ENCODE measurements around the gene ALOXE3.

ALOXE3 gene

DNA sequence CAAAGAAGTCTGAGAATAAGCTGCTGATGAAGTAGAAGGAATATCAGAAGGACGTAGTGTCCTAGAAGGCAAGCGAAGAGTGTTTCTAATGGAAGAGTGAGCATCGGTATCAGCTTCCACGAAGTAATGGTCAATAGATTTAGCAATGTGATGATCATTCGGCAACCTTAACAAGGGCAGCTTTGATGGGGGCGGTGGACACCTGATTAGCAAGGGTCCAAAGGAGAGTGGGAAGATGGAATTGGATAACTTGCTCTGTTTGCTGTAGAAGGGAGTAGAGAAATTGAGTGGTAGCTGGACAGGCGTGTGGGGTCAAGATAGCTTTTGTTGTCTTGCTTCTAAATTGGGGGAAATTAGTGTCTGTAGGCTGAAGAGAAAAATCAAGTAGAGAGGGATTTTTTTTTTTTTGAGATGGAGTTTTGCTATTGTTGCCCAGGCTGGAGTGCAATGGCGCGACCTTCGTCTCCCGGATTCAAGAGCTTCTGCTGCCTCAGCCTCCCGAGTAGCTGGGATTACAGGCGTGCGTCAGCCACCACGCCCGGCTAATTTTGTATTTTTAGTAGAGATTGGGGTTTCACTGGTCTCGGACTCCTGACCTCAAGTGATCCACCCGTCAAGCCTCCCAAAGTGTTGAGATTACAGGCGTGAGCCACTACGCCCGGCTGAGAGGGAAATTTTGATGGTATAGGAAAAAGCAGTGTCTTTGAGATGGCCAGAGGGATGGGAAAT is 19.5 kb upstream of the ALOXE3 start:
- H3K9me3 ChIP-seq (ENCODE audit: control insufficient read depth, insufficient read depth, low read length): no peaks in the 10 kb centered on the region
- H3K27me3 ChIP-seq (ENCODE audit: control insufficient read depth, insufficient read depth, low read length): peaks cover 16% of the 10 kb centered on the region
- peak overlapping the region; percentile 97 for H3K4me3 ChIP-seq (ENCODE audit: low read depth, low read length)
- H3K36me3 ChIP-seq (ENCODE audit: control insufficient read depth, insufficient read depth, low read length): peaks cover 22% of the 10 kb centered on the region
- H3K4me1 ChIP-seq (ENCODE audit: control insufficient read depth, insufficient read depth, low read length): peaks cover 6% of the 10 kb centered on the region
- H3K9ac ChIP-seq (ENCODE audit: low read depth, low read length): peak overlapping the region; percentile 66

DNA sequence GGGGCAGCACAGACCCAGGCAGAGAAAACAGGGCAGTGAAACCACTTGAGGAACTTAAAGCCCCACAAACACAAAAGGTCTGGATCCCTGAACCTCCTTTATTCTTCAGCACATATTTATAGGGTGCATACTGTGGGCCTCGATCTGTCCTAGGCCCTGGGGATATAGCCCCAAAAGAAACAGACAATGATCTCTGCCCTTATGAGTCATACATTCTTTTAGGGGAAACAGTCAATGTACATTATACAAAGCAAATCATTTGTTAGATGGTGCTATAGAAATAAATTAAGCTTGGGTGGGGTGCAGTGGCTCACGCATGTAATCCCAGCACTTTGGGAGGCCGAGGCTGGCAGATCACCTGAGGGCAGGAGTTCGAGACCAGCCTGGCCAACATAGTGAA is 15.6 kb upstream of the ALOXE3 start:
- Histone ChIP-seq H3K4me3 (ENCODE audit: low read depth, low read length) (peak overlapping the region; percentile 27), H3K9ac (ENCODE audit: low read depth, low read length) (no peak overlapping the region), H3K4me1 (ENCODE audit: control insufficient read depth, insufficient read depth, low read length) (peaks cover 6% of the 10 kb centered on the region), H3K9me3 (ENCODE audit: control insufficient read depth, insufficient read depth, low read length) (no peaks in the 10 kb centered on the region), H3K27me3 (ENCODE audit: control insufficient read depth, insufficient read depth, low read length) (peaks cover 27% of the 10 kb centered on the region), H3K36me3 (ENCODE audit: control insufficient read depth, insufficient read depth, low read length) (no peaks in the 10 kb centered on the region)

DNA sequence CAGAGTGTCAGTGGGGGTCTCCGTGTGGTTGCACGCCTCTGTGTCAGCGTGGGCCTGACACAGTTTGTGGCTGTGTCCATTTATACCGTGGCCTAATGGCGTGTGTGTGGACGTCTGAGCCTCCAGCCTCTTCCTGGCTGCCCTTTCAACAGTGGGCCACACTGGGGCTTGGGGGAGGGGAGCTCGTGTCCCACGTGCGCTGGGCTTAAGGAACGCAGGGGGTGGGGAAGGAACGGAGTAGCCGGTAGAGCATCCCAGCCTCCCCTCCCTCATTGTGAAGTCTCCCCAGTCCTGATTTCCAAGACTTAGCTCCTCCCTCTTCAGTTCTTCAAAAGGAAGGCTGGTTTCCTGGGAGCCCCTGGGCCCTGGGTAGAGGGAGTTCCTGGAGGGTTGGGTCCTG is 15.1 kb upstream of the ALOXE3 start:
- Histone ChIP-seq H3K4me1 (ENCODE audit: control insufficient read depth, insufficient read depth, low read length) (peaks cover 6% of the 10 kb centered on the region), H3K4me3 (ENCODE audit: low read depth, low read length) (peak overlapping the region; percentile 27), H3K36me3 (ENCODE audit: control insufficient read depth, insufficient read depth, low read length) (no peaks in the 10 kb centered on the region), H3K9ac (ENCODE audit: low read depth, low read length) (no peak overlapping the region), H3K9me3 (ENCODE audit: control insufficient read depth, insufficient read depth, low read length) (no peaks in the 10 kb centered on the region), H3K27me3 (ENCODE audit: control insufficient read depth, insufficient read depth, low read length) (peaks cover 30% of the 10 kb centered on the region)

DNA sequence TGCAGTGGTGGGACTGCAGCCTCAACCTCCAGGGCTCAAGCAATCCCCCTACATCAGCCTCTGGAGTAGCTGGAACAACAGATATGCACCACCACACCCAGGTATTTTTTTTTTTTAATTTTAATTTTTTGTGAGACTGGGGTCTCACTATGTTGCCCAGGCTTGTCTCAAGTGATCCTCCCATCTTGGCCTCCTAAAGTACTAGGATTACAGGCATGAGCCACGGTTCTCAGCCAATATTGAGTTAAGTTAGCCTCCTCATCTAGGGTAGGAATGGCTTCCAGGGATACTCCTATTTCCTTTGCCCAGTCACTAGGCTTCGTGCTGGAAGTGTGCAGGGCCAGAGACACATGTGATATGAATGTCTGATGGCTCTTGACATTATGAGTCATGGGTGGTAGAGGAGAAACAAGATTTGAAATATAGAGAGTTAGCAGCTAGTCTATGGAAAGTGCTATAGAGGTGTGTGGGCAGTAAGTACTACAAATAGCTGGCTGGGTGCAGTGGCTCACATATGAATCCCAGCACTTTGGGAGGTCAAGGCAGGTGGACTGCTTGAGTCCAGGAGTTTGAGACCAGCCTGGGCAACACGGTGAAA is 13.6 kb upstream of the ALOXE3 start:
- Histone ChIP-seq H3K4me1 (ENCODE audit: control insufficient read depth, insufficient read depth, low read length) (peaks cover 5% of the 10 kb centered on the region), H3K9me3 (ENCODE audit: control insufficient read depth, insufficient read depth, low read length) (no peaks in the 10 kb centered on the region), H3K4me3 (ENCODE audit: low read depth, low read length) (no peak overlapping the region), H3K36me3 (ENCODE audit: control insufficient read depth, insufficient read depth, low read length) (no peaks in the 10 kb centered on the region), H3K9ac (ENCODE audit: low read depth, low read length) (no peak overlapping the region), H3K27me3 (ENCODE audit: control insufficient read depth, insufficient read depth, low read length) (peaks cover 34% of the 10 kb centered on the region)

DNA sequence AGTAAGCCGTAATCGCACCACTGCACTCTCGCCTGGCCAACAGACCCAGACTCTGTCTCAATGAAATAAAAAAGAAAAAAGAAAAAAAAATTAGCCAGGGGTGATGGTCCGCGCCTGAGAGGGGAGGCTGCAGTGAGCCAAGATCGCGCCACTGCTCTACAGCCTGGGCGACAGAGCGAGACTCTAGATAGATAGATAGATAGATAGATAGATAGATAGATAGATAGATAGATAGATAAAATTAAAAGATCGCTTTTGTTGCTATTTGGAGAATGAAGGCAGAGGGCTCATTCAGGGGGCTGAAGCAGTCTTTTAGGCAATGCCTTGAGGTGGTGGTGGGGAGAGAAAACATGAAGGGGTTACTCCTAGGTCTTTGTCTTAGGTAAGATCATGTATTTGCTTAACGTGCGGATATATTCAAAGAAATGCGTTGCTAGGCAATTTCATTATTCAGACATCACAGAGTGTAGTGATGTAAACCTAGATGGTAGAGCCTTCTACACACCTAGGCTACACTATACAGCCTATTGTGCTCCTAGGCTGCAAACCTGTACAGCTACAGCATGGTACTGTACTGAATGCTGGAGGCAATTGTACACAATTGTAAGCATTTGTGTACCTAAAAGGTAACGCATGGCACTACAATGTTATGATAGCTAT is 9.9 kb upstream of the ALOXE3 start:
- H3K9ac ChIP-seq (ENCODE audit: low read depth, low read length): no peak overlapping the region
- H3K9me3 ChIP-seq (ENCODE audit: control insufficient read depth, insufficient read depth, low read length): no peaks in the 10 kb centered on the region
- no peaks in the 10 kb centered on the region for H3K36me3 ChIP-seq (ENCODE audit: control insufficient read depth, insufficient read depth, low read length)
- peaks cover 10% of the 10 kb centered on the region for H3K4me1 ChIP-seq (ENCODE audit: control insufficient read depth, insufficient read depth, low read length)
- H3K27me3 ChIP-seq (ENCODE audit: control insufficient read depth, insufficient read depth, low read length): peaks cover 56% of the 10 kb centered on the region
- H3K4me3 ChIP-seq (ENCODE audit: low read depth, low read length): no peak overlapping the region

DNA sequence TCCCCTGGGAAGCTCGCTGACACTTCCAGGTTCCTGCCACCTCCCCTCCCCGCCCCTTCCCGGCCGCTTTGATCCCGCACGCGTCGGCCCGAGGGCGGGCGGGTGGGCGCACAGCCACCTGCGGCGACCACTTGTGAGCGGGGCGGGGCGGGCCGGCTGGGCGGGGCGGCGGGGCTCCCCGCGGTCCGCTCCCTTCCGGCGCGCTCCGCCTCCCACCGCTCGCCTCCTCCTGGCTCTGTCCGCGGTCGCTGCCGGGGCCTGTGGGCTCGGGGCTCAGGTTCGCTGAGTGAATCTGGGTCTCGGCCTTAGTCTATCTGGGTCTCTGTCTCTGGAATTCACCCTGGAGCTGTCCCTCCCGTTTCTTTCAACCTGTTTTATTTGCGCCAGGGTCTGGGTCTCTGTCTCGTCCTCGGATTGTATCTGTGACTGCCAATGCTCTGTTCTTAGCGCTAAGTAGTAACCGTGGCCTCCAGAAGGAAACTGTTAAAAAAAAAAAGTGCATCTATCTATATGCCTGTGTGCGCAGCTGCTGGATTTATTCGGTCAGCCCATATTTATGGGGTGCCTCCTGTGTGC is 8.3 kb upstream of the ALOXE3 start:
- H3K36me3 ChIP-seq (ENCODE audit: control insufficient read depth, insufficient read depth, low read length): no peaks in the 10 kb centered on the region
- peaks cover 66% of the 10 kb centered on the region for H3K27me3 ChIP-seq (ENCODE audit: control insufficient read depth, insufficient read depth, low read length)
- peaks cover 11% of the 10 kb centered on the region for H3K4me1 ChIP-seq (ENCODE audit: control insufficient read depth, insufficient read depth, low read length)
- peak overlapping the region; percentile 100 for H3K4me3 ChIP-seq (ENCODE audit: low read depth, low read length)
- no peaks in the 10 kb centered on the region for H3K9me3 ChIP-seq (ENCODE audit: control insufficient read depth, insufficient read depth, low read length)
- H3K9ac ChIP-seq (ENCODE audit: low read depth, low read length): no peak overlapping the region

DNA sequence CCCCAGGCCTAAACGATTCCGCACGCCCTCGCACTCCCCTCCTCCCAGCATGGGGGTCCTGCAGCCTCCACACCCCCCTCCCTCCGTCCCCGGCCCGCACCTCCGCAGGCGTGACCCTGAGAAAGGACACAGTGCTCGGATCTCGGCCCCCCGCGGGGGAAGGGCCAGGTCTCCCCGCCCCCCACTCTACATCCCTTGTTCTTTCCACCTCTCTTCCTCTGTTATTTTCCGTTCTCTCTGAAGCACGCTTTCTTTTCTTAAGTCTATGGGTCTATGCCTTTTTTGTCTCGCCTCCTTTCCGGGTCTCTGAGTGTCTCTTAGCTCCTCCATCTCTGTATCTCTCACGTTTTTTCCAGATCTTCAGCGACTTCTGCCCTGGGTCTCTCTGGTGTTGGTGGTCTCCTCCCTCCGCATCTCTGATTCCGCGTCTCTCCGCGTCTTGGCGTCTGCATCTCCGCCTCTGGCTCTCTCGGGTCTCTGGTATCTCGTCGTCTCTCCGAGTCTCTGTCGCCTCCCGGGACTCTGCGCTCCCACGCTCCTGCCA is 7.7 kb upstream of the ALOXE3 start:
- Histone ChIP-seq H3K9ac (ENCODE audit: low read depth, low read length) (no peak overlapping the region), H3K4me1 (ENCODE audit: control insufficient read depth, insufficient read depth, low read length) (peaks cover 11% of the 10 kb centered on the region), H3K4me3 (ENCODE audit: low read depth, low read length) (peak overlapping the region; percentile 100), H3K27me3 (ENCODE audit: control insufficient read depth, insufficient read depth, low read length) (peaks cover 66% of the 10 kb centered on the region), H3K36me3 (ENCODE audit: control insufficient read depth, insufficient read depth, low read length) (no peaks in the 10 kb centered on the region), H3K9me3 (ENCODE audit: control insufficient read depth, insufficient read depth, low read length) (no peaks in the 10 kb centered on the region)

DNA sequence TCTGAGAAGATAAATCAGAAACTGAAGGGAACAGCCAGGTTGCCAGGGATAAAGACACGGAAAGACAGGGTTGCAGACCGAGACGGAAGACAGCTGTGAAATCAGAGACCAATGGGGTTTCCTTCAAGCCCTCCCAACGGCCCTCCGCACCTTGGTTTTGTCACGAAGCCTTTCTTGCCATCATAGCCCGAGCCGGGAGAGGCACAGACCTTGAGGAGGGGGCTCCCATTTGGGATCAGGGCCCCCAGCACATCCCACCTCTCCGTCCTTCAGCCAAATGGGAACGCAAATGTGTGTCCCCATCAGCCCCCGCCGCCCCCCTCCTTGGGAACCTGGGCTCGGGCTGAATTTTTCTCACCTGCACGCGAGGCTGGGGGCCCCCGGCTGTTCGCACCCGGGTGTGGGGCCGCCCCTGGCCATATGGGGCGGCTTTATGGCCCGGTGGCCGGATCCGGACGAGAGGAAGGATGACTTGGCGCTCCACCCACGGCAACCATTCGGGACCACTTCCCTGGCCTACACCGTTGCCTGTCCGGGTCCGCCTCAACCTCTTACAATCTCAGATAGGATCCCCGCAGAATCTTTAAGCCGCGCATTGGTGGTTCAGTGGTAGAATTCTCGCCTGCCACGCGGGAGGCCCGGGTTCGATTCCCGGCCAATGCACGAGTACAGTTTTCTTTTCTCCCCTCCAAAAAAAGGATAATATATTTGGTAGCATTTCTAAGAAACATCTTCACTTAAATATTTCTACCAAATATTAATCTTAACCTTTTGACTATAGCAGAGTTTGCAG is 7.0 kb upstream of the ALOXE3 start:
- Histone ChIP-seq H3K4me1 (ENCODE audit: control insufficient read depth, insufficient read depth, low read length) (peaks cover 11% of the 10 kb centered on the region), H3K27me3 (ENCODE audit: control insufficient read depth, insufficient read depth, low read length) (peaks cover 66% of the 10 kb centered on the region), H3K9ac (ENCODE audit: low read depth, low read length) (no peak overlapping the region), H3K36me3 (ENCODE audit: control insufficient read depth, insufficient read depth, low read length) (no peaks in the 10 kb centered on the region), H3K9me3 (ENCODE audit: control insufficient read depth, insufficient read depth, low read length) (no peaks in the 10 kb centered on the region), H3K4me3 (ENCODE audit: low read depth, low read length) (peak overlapping the region; percentile 100)

DNA sequence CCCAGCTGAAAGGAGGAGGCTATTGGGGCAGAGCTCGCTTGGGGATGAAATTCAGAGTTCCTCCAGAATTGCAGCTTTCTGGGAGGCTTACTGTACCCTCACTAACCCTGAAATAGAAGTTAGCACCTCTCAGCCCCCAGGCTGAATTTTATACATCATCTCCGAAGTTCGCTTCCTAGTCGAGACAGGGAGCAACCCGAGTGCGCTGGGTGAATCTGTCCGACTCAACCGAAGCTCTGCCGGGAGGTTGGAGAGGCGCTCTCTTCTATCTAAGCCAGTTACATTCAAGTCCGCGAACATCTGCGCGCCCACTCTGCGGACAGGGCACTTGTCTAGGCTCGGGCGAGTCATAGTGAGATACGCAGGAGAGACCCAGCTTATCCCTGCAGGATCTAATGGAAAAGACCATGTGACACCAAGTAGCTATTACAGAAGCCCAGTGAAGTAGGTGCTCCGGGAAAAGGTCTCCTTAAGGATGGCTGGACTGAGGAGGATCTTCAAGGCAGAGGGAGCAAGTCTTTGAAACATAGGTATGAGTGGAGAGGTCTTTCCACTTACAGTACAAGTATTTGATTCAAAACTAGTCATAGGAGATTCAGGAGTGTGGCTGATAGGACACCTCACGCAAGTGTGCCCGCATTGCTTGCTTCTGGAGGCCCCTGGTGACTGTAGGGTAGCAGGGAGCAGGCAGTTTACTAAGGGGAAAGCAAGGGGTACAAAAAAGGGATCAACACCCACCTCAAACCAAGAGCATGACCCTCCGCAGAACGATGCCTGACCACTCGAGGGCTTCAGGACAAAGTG is 6.2 kb upstream of the ALOXE3 start:
- Histone ChIP-seq H3K9ac (ENCODE audit: low read depth, low read length) (no peak overlapping the region), H3K9me3 (ENCODE audit: control insufficient read depth, insufficient read depth, low read length) (no peaks in the 10 kb centered on the region), H3K4me1 (ENCODE audit: control insufficient read depth, insufficient read depth, low read length) (peaks cover 11% of the 10 kb centered on the region), H3K4me3 (ENCODE audit: low read depth, low read length) (peak overlapping the region; percentile 100), H3K27me3 (ENCODE audit: control insufficient read depth, insufficient read depth, low read length) (peaks cover 60% of the 10 kb centered on the region), H3K36me3 (ENCODE audit: control insufficient read depth, insufficient read depth, low read length) (no peaks in the 10 kb centered on the region)

DNA sequence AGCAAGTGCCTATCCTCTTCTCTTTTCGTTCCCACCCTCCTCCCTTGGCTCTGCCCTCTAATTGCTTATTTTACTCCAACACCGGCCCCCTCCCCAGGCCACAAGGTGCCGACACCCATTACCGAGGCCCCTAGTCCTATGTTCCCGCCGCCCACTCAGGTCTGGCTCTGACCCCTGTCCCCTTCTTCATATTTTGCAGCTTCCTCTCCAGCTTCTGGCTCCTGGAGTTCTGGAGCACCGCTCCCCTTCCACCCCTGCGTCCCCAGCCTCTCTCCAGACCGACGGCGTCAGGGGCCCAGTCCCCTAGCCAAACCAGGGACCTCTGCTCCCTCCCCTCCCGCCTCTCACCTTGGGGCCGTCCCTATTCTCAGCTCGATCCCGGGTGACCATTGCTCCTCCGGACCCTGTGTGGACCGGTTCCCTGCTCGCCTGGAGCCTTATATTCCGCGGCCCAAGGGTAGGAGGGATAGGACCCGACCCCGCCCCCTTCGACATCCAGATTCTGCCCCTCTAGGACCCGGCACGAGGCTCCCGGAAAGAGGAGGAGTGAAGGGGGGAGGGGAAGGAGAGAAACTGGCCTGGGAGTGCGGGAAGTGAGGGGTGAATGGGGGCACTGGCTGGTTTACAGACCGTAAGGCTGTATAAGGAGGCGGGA is 5.5 kb upstream of the ALOXE3 start, which contains the start of gene HES7:
Gene HES7, minus strand, starts transcription at position 412 of the 655 bp plus-strand sequence. Its CDS starts 22 bp downstream, at position 390.
- no peaks in the 10 kb centered on the region for H3K36me3 ChIP-seq (ENCODE audit: control insufficient read depth, insufficient read depth, low read length)
- peaks cover 11% of the 10 kb centered on the region for H3K4me1 ChIP-seq (ENCODE audit: control insufficient read depth, insufficient read depth, low read length)
- peak within 1 kb of the TSS; percentile 100 for H3K4me3 ChIP-seq (ENCODE audit: low read depth, low read length)
- no peak within 1 kb of the TSS for H3K9ac ChIP-seq (ENCODE audit: low read depth, low read length)
- H3K27me3 ChIP-seq (ENCODE audit: control insufficient read depth, insufficient read depth, low read length): peaks cover 56% of the 10 kb centered on the region
- no peaks in the 10 kb centered on the region for H3K9me3 ChIP-seq (ENCODE audit: control insufficient read depth, insufficient read depth, low read length)
